Measurements from ENCODE around the gene PET100. TPM values are rescaled to one million over a fixed set of nuclear protein-coding genes. Genes with fewer than 3 reads are reported as not detected.

The PET100 gene
- total RNA-seq, 1 donor, result 7.1 TPM

DNA sequence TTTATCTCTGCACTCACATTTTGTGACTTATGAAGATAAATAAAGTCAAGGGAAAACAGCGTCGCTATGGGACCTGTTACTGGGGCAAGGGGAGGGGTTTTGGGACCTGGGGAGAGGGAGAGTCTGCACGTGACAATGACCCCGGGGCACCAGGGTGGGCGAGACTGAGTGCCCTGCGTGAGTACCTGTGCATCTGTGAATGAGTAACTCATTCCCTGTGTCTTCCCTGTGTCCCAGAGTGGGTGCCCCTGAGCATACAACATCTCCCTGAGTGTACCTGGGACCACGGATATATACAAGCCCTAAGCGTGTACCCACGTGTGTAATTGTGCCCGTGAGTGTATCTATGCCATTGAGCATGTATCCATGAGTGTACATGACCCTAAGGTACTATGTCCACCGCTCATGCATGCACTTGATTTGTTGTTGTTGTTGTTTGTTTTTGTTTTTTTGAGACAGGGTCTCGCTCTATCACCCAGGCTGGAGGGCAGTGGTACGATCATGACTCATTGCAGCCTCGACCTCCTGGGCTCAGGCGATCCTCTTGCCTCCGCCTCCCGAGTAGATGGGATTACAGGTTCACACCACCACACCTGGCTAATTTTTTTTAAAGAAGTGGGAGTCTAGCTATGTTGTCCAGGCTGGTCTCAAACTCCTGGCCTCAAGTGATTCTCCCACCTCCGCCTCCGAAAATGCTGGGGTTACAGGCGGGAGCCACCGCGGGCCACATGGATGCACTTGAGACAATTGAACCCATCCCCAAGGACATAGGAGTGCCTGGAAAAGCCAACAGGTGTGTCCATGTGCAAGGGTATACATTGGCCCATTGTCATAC lies 50.4 kb downstream of the PET100 start:
- peak overlapping the region; percentile 60 for H3K4me3 ChIP-seq (ENCODE audit: low read depth, low read length)
- no peak for TF ChIP-seq CTCF (IDR thresholded peaks at IDR 0.05; ENCODE audit: insufficient read depth, low read length)
- DNase-seq (ENCODE audit: low read depth), result no peak

DNA sequence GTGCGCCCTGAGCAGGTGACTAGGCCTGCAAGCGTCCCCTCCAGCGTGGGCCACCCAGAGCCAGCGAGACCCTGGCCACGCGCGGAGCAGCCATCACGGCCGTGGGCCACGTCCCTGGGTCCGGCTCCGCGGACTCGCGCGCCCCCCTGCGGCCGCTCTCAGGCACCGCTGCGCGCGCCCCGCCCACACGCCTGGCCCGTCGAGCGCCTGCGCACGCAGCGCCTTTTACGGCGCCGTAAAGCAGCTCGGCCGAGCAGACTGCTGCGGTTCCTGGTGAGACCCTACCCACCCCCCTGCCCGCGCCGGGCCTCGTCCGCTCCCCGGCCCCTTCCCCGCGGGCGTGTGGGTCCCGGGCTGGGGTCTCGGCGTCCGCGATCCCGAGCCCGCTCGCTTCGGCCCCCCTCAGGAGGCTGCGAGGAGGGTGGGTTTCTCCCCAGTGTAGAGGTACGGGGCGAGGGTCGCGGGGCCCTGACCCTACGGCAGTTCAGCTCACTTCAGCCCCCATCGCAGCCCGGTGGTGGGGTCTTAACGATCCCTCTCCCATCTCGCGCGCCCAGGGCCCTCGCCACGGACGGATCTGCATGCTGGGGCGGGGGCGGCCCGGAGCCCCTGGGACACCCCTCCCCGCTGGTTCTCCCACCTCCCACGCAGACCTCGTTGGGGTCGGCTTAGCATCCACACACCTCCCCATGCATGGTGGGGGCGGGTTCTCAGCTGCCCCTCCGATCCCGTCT lies 51.2 kb downstream of the PET100 start, which contains the start of gene TRAPPC5:
TSS of gene TRAPPC5 (plus strand) at position 228 of the 734 bp plus-strand sequence. CDS start 1,421 bp downstream, outside the sequence.
- peak within 1 kb of the TSS; percentile 89 for H3K4me3 ChIP-seq (ENCODE audit: low read depth, low read length)
- DNase-seq (ENCODE audit: low read depth), result peak; percentile 73
- peak; percentile 51 for TF ChIP-seq CTCF (IDR thresholded peaks at IDR 0.05; ENCODE audit: insufficient read depth, low read length)

Small RNA genes lying within 50 kb of the gene (small RNA-seq; reads per million reads assigned to genes)
- not detected for gene MIR6792

Other genes with a start within 250 kb of the PET100 start
- gene PEX11G, start 140.8 kb upstream of the PET100 start, total RNA-seq (ENCODE audit: low replicate concordance), result 1.6 and 5.4 TPM in 2 replicates
- 33.9 and 113 TPM in 2 replicates for gene ZNF358, start 113.7 kb upstream of the PET100 start, total RNA-seq (ENCODE audit: low replicate concordance)
- 12.0 and 17.3 TPM in 2 replicates for gene MCOLN1, start 107.2 kb upstream of the PET100 start, total RNA-seq (ENCODE audit: low replicate concordance)
- gene PNPLA6, start 94.1 kb upstream of the PET100 start, total RNA-seq (ENCODE audit: low replicate concordance), result 67.8 and 123 TPM in 2 replicates
- not detected in 2 replicates for gene CAMSAP3, start 33.9 kb upstream of the PET100 start, total RNA-seq (ENCODE audit: low replicate concordance)
- gene XAB2, start 248 bp upstream of the PET100 start, total RNA-seq (ENCODE audit: low replicate concordance), result 26.9 and 30.5 TPM in 2 replicates
- not detected in 2 replicates for gene PCP2, start 3.9 kb downstream of the PET100 start, total RNA-seq (ENCODE audit: low replicate concordance)
- 0.90 and 2.8 TPM in 2 replicates for gene STXBP2, start 7.3 kb downstream of the PET100 start, total RNA-seq (ENCODE audit: low replicate concordance)
- gene RETN, start 39.3 kb downstream of the PET100 start, total RNA-seq (ENCODE audit: low replicate concordance), result not detected in 2 replicates
- gene MCEMP1, start 47.3 kb downstream of the PET100 start, total RNA-seq (ENCODE audit: low replicate concordance), result not detected in 2 replicates
- 26.3 and 38.8 TPM in 2 replicates for gene TRAPPC5, start 51.0 kb downstream of the PET100 start, total RNA-seq (ENCODE audit: low replicate concordance)
- gene FCER2, start 72.3 kb downstream of the PET100 start, total RNA-seq (ENCODE audit: low replicate concordance), result not detected in 2 replicates
- not detected in 2 replicates for gene CLEC4G, start 102.3 kb downstream of the PET100 start, total RNA-seq (ENCODE audit: low replicate concordance)
- gene CD209, start 117.7 kb downstream of the PET100 start, total RNA-seq (ENCODE audit: low replicate concordance), result not detected in 2 replicates
- not detected in 2 replicates for gene CLEC4M, start 133.4 kb downstream of the PET100 start, total RNA-seq (ENCODE audit: low replicate concordance)
- 16.6 and 22.3 TPM in 2 replicates for gene EVI5L, start 200.4 kb downstream of the PET100 start, total RNA-seq (ENCODE audit: low replicate concordance)
- 0.09 and 0.90 TPM in 2 replicates for gene PRR36, start 244.6 kb downstream of the PET100 start, total RNA-seq (ENCODE audit: low replicate concordance)